Heart right ventricle (tissue), 16 donors: Measurements from ENCODE around the gene CPAMD8. TPM values are rescaled to one million over a fixed set of nuclear protein-coding genes. Genes with fewer than 3 reads are reported as not detected.

Experiments used
- ATAC-seq, 8 donors: fragments of 200-7000 bp; cut with Tn5 transposase; one replicate each; pipeline ENCODE4 v1.9.1; 2020; ENCODE audit warnings: mild to moderate bottlenecking in 8 of 8, moderate library complexity in 8 of 8, moderate number of reproducible peaks in 1 of 8
- DNase-seq, 2 donors: peaks; one replicate each; pipeline ENCODE4 v3.0.0-alpha.2; 2020
- H3K27ac ChIP-seq, 10 donors: fragments of 200-600 bp; sonication (generic) in 2 of 10; one replicate each; pipeline versions ENCODE4 v1.5.0 to v1.8.0; 2020 to 2022; ENCODE audit warnings: mild to moderate bottlenecking in 3 of 10
- H3K27me3 ChIP-seq, 7 donors: fragments of 200-600 bp; one replicate each; pipeline ENCODE4 v1.8.0; 2021 to 2022; ENCODE audit warnings: mild to moderate bottlenecking in 2 of 7
- H3K36me3 ChIP-seq, 9 donors: fragments of 200-600 bp; sonication (generic) in 1 of 9; one replicate each; pipeline versions ENCODE4 v1.5.0 to v1.8.0; 2020 to 2022; ENCODE audit warnings: mild to moderate bottlenecking in 2 of 9
- H3K4me1 ChIP-seq, 9 donors: fragments of 200-600 bp; sonication (generic) in 1 of 9; one replicate each; pipeline versions ENCODE4 v1.5.0 to v1.8.0; 2020 to 2022; ENCODE audit warnings: mild to moderate bottlenecking in 4 of 9
- H3K4me3 ChIP-seq, 10 donors: fragments of 200-600 bp; sonication (generic) in 2 of 10; one replicate each; pipeline versions ENCODE4 v1.5.0 to v1.8.0; 2020 to 2022; ENCODE audit warnings: mild to moderate bottlenecking in 7 of 10, moderate library complexity in 2 of 10
- H3K9me3 ChIP-seq, 11 donors: fragments of 200-600 bp in 10 of 11; sonication (generic) in 2 of 11; one replicate each; pipeline versions ENCODE4 v1.5.0 to v1.8.0; 2013 to 2022; ENCODE audit warnings: mild to moderate bottlenecking in 2 of 11, control low read depth in 1 of 11, moderate library complexity in 1 of 11
- CTCF ChIP-seq, 9 donors: fragments of 200-600 bp; sonication (generic) in 2 of 9; IDR thresholded peaks; one replicate each; pipeline versions ENCODE4 v1.5.0 to v1.8.0; 2021 to 2022; ENCODE audit warnings: antibody characterized with exemption in 9 of 9, mild to moderate bottlenecking in 5 of 9, moderate library complexity in 1 of 9
- WGBS, 2 donors: extraction: QIAGEN DNeasy Blood & Tissue Kit; methylation state at CpG; one replicate each; pipeline ENCODE4 v1.1.7; 2013; ENCODE audit warnings: inconsistent platforms in 1 of 2; 5-methylcytosine and 5-hydroxymethylcytosine counted together
- intact Hi-C, 10 donors: fragments of 100-400 bp; cut with DNase I; formaldehyde crosslinking; loops; one replicate each; pipeline versions ENCODE4 v1.11.1 to v1.14.2; 2022
- polyA plus RNA-seq, 2 donors: library from polyadenylated mRNA; stranded (reverse); fragments of 200-250 nt; gene quantifications; one replicate each; pipeline ENCODE4 v1.2.3, GENCODE V29; 2013
- total RNA-seq, 10 donors: library from RNA; stranded (reverse); fragmentation: NEBNext Ultra II Directional in 3 of 10; extraction: Animal tissue kit (Norgen Biotek cat#: 25700) in 3 of 10; gene quantifications; one replicate each; pipeline versions ENCODE4 v1.2.1 to v1.2.4, GENCODE V29; 2021 to 2023
- donor health status: Arrhythmogenic right ventricular cardiomyopathy.
- donor health status: ischemic (EF 13 %, LVEDD 7.1; RV severe dilation, severe dysfunction).
- donor health status: healthy with polysubstance abuse.
- donor health status: DM: no; HTN: yes; CAD: no.
- donor health status: DM: no; HTN: no; CAD: no.
- donor health status: ischemic (EF 25% LVEDD 6.9; RV normal size, moderate dysfunction).
- donor health status: ischemic (EF 25% LVEDD 5.7; RV mildly dilated, moderate dysfunction).
- donor health status: healthy.
- donor health status: DM: yes; HTN: yes; CAD: no.
- donor health status: Ischemic cardiomyopathy.
- donor health status: ischemic (EF 35%, LVEDD 5.7; RV mildly dilated, moderate dysfunction).
- donor health status: nonischemic (EF 11% LVEDD 7.7; RV severe dilation, severe dysfunction).
- donor health status: DM: yes; HTN: yes; CAD: no.
- donor health status: PGD.
- donor health status: ischemic (EF 29% LVEDD 5.4; RV normal size, mild dysfunction).
- donor health status: nonischemic (EF 23%, LVEDD 6.1; RV moderate dilation, normal function).

CPAMD8 gene
- total and polyA plus RNA-seq, 12 donors: 4.8 to 77.9 (median 10.9) TPM

- Histone ChIP-seq H3K4me3 (no peak overlapping the region), H3K27me3 (peaks cover 0 to under 1% (median 0%) of the 10 kb centered on the region in 7 donors), H3K36me3 (peaks cover 0 to 39% (median 29%) of the 10 kb centered on the region in 9 donors), H3K9me3 (peaks cover 0 to 37% (median 17%) of the 10 kb centered on the region in 11 donors), H3K4me1 (peaks cover 0 to 25% (median 15%) of the 10 kb centered on the region in 9 donors), H3K27ac (no peak overlapping the region)
- no peak for ATAC-seq
- WGBS, 2 donors: 94 to 95% methylated on average over 3 of the region's 3 CpGs
- DNase-seq: no peak
- intact Hi-C loops: loop anchor here in 1 of 10 donors (10.0 kb wide), 1 partner anchor 107 kb away; no protein-coding TSS in a partner anchor
- TF ChIP-seq CTCF (IDR thresholded peaks at IDR 0.05): no peak
Measured at GRCh38 chr19:16882146-16882545, 144.5 kb downstream of the CPAMD8 start.

GRCh38 chr19:16880884-16881554 is 145.6 kb downstream of the CPAMD8 start:
- no peak for TF ChIP-seq CTCF (IDR thresholded peaks at IDR 0.05)
- H3K9me3 ChIP-seq: peaks cover 0 to 37% (median 17%) of the 10 kb centered on the region in 11 donors
- intact Hi-C loops: loop anchor here in 1 of 10 donors (10.0 kb wide), 1 partner anchor 106 kb away; no protein-coding TSS in a partner anchor
- DNase-seq: no peak
- H3K4me1 ChIP-seq: peaks cover 0 to 27% (median 16%) of the 10 kb centered on the region in 9 donors
- no peaks in the 10 kb centered on the region for H3K27me3 ChIP-seq
- 89 to 90% methylated on average over 8 of the region's 8 CpGs for WGBS, 2 donors
- H3K36me3 ChIP-seq: peaks cover 0 to 50% (median 39%) of the 10 kb centered on the region in 9 donors
- no peak overlapping the region for H3K27ac ChIP-seq
- no peak overlapping the region for H3K4me3 ChIP-seq
- ATAC-seq: peak in 1 of 8 donors; percentile 19

GRCh38 chr19:16878181-16878965 is 148.2 kb downstream of the CPAMD8 start:
- Histone ChIP-seq H3K4me1 (peaks cover 0 to 33% (median 14%) of the 10 kb centered on the region in 9 donors), H3K4me3 (no peak overlapping the region), H3K9me3 (peaks cover 0 to 32% (median 17%) of the 10 kb centered on the region in 11 donors), H3K36me3 (peaks cover 0 to 58% (median 46%) of the 10 kb centered on the region in 9 donors), H3K27me3 (no peaks in the 10 kb centered on the region), H3K27ac (peak overlapping the region in 1 of 10 donors; percentile 74)
- WGBS, 2 donors: 96 to 97% methylated on average over 55 of the region's 55 CpGs
- DNase-seq: no peak
- intact Hi-C loops: no loop called here
- ATAC-seq: peak in 1 of 8 donors; percentile 19
- TF ChIP-seq CTCF (IDR thresholded peaks at IDR 0.05): no peak

- intact Hi-C loops: no loop called here
- ATAC-seq (peak in 1 of 8 donors; percentile 12), DNase-seq (no peak)
- WGBS, 2 donors: 86 to 93% methylated on average over 11 of the region's 11 CpGs
- Histone ChIP-seq H3K4me3 (no peak overlapping the region), H3K27ac (peak overlapping the region in 6 of 10 donors; percentile 36 to 74 (median 56)), H3K27me3 (no peaks in the 10 kb centered on the region), H3K4me1 (peaks cover 3 to 41% (median 20%) of the 10 kb centered on the region in 9 donors), H3K9me3 (peaks cover 0 to 24% (median 16%) of the 10 kb centered on the region in 11 donors), H3K36me3 (peaks cover 0 to 66% (median 51%) of the 10 kb centered on the region in 9 donors)
- no peak for TF ChIP-seq CTCF (IDR thresholded peaks at IDR 0.05)
Measured at GRCh38 chr19:16877581-16877980, 149.0 kb downstream of the CPAMD8 start.
